Mammary microvascular endothelial cell (primary cell): ENCODE measurements around the gene DNMT3B. TPM values are rescaled to one million over a fixed set of nuclear protein-coding genes. Genes with fewer than 3 reads are reported as not detected.

Experiments
- total RNA-seq: library from RNA; depleted of rRNA; stranded (reverse); fragments of >200 nt; gene quantifications from 2 replicates; pipeline ENCODE4 v1.2.3, GENCODE V29; 2015

DNMT3B gene
- total RNA-seq, result 4.7 and 4.9 TPM in 2 replicates

GRCh38 chr20:32761831-32762753 lies at the start of gene DNMT3B:
Gene DNMT3B, plus strand, starts transcription at chr20:32762385. Its CDS starts 17,939 bp downstream, at chr20:32780324.

GRCh38 chr20:32743237-32744112 lies 18.7 kb upstream of the DNMT3B start, which contains the start of gene COMMD7:
Gene COMMD7, minus strand, starts transcription at chr20:32743467. Its CDS starts 76 bp downstream, at chr20:32743391.

Other genes with a start within 250 kb of the DNMT3B start
- gene NOL4L, start 177.1 kb upstream of the DNMT3B start, total RNA-seq, result 20.3 and 21.6 TPM in 2 replicates
- 0.05 TPM in 1 of 2 replicates, not detected in the other for gene C20orf203, start 88.4 kb upstream of the DNMT3B start, total RNA-seq
- gene COMMD7, start 18.9 kb upstream of the DNMT3B start, total RNA-seq, result 42.8 and 54.7 TPM in 2 replicates
- 105 and 116 TPM in 2 replicates for gene MAPRE1, start 57.6 kb downstream of the DNMT3B start, total RNA-seq
- not detected in 2 replicates for gene EFCAB8, start 96.5 kb downstream of the DNMT3B start, total RNA-seq
- not detected in 2 replicates for gene SUN5, start 242.0 kb downstream of the DNMT3B start, total RNA-seq
- not detected in 2 replicates for gene BPIFB2, start 245.3 kb downstream of the DNMT3B start, total RNA-seq